ENCODE data around the gene GOLGA8K.
"Not testable (repeated sequence)": the region's sequence is repeated elsewhere in the genome, so short reads cannot be mapped to it uniquely, and the experiment has no call there.

DNA sequence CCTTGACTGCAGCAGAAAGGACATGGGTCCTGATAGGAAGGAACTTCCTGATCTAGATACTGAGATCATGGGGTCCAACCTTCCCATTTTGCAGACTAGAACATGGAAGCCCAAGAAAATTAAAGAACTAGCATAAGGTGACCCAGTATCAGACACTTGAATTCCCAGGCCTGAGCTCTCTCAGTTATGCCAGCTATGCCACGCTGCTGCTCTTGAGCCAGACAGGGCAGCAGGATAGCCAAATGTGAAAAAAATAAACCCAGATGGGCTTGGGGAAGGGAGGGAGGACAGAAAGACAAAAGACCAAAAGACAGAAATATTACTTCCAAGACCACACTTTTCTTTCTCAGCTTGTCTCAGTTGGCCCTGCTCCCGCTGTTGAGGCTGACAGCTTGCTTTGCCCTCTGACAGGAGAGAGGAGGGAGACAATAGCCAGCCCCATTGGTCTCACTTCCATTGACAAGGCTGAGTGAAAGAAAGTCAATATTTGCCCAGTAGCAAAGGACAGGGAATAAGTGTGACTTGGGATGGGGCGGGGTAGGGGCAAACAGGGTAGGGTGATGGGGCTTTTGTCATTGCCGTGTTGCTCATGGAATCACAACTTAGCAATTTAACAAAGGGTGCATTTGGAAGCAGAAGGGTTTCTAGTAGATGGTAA is 52.4 kb downstream of the GOLGA8K start:
- TF ChIP-seq POLR2AphosphoS5 (IDR thresholded peaks at IDR 0.05; ENCODE audit: borderline replicate concordance, low read depth, low read length); EZH2 (IDR thresholded peaks at IDR 0.05): not testable (repeated sequence)
